GM12801 (cell line): ENCODE measurements around the gene GABBR2.

Experiments used
- CTCF ChIP-seq: IDR thresholded peaks from one replicate; pipeline ENCODE4 v1.5.1; 2011; ENCODE audit warnings: control low read depth; ENCODE audit not compliant: insufficient read length; ENCODE audit errors: extremely low read depth

GABBR2 gene

GRCh38 chr9:98570663-98571440 lies 137.9 kb downstream of the GABBR2 start:
- no peak for TF ChIP-seq CTCF

GRCh38 chr9:98570055-98570454 lies 138.7 kb downstream of the GABBR2 start:
- no peak for TF ChIP-seq CTCF

- no peak for TF ChIP-seq CTCF
Measured at GRCh38 chr9:98569491-98569890, 139.2 kb downstream of the GABBR2 start.

GRCh38 chr9:98568909-98569469 lies 139.7 kb downstream of the GABBR2 start:
- TF ChIP-seq CTCF, result no peak

GRCh38 chr9:98568234-98568908 lies 140.4 kb downstream of the GABBR2 start:
- TF ChIP-seq CTCF, result no peak

- no peak for TF ChIP-seq CTCF
Measured at GRCh38 chr9:98567540-98568233, 141.0 kb downstream of the GABBR2 start.
